Keratinocyte (primary cell): ENCODE results near the gene DPH6.

Experiments used
- CTCF ChIP-seq, 3 experiments: IDR thresholded peaks in 1 of 3; conservative IDR thresholded peaks in 1 of 3; optimal IDR thresholded peaks in 1 of 3; 2 replicates in 2 of 3; 3 replicates in 1 of 3; pipeline versions ENCODE3 to v1.5.1; 2011; ENCODE audit warnings: low read length in 3 of 3, mild to moderate bottlenecking in 3 of 3, moderate library complexity in 2 of 3, control low read depth in 1 of 3, inconsistent platforms in 1 of 3; ENCODE audit not compliant: insufficient read depth in 2 of 3; ENCODE audit errors: extremely low read depth in 1 of 3
- EZH2 ChIP-seq: IDR thresholded peaks from one replicate; pipeline ENCODE4 v1.6.1; 2012; ENCODE audit warnings: inconsistent platforms, mild to moderate bottlenecking, low read length, moderate library complexity

GRCh38 chr15:35430301-35430700, 115.7 kb downstream of the DPH6 start:
- TF ChIP-seq CTCF (optimal IDR thresholded peaks at IDR 0.05 in 1 of 3, IDR thresholded peaks at IDR 0.05 in 1 of 3, conservative IDR thresholded peaks at IDR 0.05 in 1 of 3; ENCODE audit: extremely low read depth in 1 of 3, insufficient read depth in 2 of 3, low read length in 3 of 3) (no peak), EZH2 (no peak)
